Left lobe of liver (tissue), 2 donors: ENCODE data around the gene NEK6. TPM values are rescaled to one million over a fixed set of nuclear protein-coding genes. Genes with fewer than 3 reads are reported as not detected.
A peak's percentile ranks its signal among the peaks of the same experiment; 100 is the strongest.

Experiments used
- ATAC-seq: fragments of 200-7000 bp; cut with Tn5 transposase; one replicate; pipeline ENCODE4 v1.9.1; 2020; ENCODE audit warnings: mild to moderate bottlenecking, moderate library complexity
- DNase-seq: peaks from one replicate; pipeline ENCODE4 v3.0.0-alpha.2; 2020; ENCODE audit warnings: low spot score
- total RNA-seq: library from RNA; stranded (reverse); gene quantifications from one replicate; pipeline ENCODE4 v1.2.1, GENCODE V29; 2021
- donor health status: DM: no; HTN: no; CAD: no; lungs with moderate emphysema.
- donor health status: DM: no; HTN: yes; CAD: no.

The NEK6 gene
- total RNA-seq, 1 donor from 2014 or later, result 84.5 TPM

DNA sequence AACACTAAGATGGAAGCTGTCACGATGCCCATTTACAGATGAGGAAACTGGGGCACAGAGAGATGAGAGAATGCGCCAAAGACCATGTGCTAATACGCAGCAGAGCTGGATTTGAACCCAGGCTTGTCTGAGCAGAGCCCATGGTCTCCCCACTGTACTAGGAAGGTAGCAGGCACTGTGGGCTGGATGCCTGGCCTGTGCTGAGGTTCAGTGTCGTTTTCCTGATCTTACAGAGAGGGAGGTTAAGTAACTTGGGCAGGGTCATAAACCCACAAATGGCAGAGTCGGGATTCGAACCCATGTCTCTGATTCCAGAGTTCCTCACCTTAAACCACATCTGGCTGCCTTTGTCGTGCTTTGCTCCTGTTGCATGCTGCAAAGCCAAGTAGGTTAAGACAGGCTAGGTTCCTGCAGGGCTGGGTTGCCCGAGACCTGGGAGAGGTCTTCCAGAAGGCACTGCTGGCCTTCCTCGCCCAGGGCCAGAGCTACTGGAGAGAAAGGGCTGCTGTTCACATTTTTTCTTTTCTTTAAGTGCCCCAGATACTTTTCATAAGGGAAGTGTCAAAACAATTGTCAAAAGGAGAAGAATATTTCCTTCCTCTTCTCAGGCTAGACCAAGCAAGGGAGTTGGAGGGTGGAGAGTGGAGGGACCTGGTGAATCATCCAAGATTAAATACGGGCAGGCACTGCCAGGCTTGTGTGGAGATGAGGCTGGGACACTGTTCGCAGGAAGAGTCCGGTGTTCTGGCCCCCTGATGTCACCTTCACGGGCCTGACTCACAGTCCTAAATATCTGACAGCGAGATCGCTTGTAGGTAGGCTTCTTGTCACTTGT, 3.2 kb downstream of the NEK6 start:
- ATAC-seq (peak; percentile 8), DNase-seq (no peak)

- ATAC-seq, result no peak
- no peak for DNase-seq
These were observed 4.2 kb downstream of the NEK6 start for GRCh38 chr9:124261736-124262648.

DNA sequence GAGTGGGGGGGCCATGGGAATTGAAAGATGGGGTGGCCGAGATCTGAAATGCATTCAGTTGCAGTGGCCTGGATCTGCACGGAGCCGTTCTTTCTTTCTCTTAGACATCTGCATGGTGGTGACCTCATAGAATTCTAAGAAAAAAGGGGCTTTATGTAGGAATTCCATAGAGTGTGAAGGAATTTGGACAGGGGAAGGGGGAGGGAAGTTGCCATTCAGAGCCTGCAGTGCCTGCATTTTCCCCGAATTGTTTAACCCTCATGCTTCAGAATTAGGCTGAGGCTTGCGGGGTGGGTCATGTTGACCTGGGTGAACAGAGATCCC, 4.9 kb downstream of the NEK6 start:
- DNase-seq (no peak), ATAC-seq (no peak)

DNA sequence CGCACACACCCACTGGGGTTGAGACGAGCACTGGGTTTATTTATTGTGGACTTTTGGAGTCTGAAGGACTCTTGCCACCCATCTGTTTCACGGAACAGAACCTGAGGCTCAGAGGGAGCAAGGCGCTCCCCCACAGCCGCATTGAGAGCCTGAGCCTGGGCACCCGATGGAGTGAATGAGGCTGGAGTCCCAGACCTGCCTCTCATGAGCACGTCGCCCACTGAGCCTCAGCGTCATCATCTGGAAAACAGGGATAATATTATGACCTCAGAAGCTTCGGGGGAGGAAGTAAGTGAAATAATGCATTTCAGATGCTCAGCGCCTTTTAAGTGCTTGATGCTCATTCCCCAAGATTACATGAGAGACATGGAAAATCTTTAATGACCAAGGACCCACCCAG, 5.5 kb downstream of the NEK6 start:
- ATAC-seq (no peak), DNase-seq (no peak)

DNA sequence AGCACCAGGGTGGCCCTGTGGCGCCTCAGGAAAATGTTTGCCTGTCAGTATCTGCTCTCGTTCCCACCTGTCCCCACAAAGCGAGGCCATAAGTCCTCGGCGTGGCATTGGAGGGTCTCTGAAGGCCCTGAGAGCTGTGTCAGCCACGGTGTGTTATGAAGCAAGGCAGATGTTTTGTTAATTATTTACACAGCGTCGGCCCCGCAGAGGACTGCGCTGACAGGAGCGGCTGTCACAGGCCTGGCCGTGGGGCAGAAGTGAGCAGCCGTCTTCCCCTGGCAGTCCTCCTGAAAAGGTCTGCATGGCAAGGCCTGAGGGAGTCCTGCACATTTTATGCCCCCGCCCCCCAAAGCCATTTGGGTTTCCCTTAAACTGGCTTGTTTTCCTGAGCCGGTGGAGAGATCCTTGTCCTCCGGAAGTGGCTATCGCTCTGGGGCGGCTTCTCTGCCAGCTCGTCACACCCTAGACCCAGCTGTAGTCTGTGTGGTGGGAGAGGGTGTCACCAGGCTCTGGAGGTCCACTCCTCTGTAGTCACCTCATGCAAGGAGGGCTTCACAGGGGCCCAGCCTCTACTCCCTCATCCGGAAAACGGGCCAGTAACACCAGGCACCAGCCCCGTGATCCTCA, 6.2 kb downstream of the NEK6 start:
- DNase-seq (peak; percentile 70), ATAC-seq (peak; percentile 67)

DNA sequence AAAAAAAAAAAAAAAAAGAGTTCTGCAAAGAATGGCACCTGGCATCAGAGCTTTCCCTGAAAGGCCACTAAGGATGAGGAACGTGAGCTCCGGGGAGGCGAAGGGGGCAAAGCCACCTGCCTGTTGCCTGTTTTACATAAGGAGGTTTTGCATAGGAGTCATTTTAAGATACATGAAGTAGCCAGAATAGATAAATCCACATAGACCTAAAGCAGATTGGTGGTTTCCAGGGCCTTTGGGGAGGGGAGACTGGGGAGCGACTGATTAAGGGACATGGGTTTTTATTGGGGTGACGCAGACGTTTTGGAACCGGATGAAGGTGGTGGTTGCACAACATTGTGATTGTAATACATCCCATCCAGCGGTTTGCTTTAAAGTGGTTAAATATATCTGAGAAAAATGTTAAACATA, 7.1 kb downstream of the NEK6 start:
- ATAC-seq (no peak), DNase-seq (no peak)

- DNase-seq (no peak), ATAC-seq (no peak)
These were observed 7.8 kb downstream of the NEK6 start for GRCh38 chr9:124265551-124265950.

- DNase-seq (no peak), ATAC-seq (no peak)
These were observed 8.5 kb downstream of the NEK6 start for GRCh38 chr9:124266139-124266825.

GRCh38 chr9:124266826-124267201, 9.1 kb downstream of the NEK6 start:
- DNase-seq, result no peak
- ATAC-seq, result no peak

GRCh38 chr9:124267271-124267807, 9.6 kb downstream of the NEK6 start:
- ATAC-seq (peak; percentile 54), DNase-seq (peak; percentile 80)

DNA sequence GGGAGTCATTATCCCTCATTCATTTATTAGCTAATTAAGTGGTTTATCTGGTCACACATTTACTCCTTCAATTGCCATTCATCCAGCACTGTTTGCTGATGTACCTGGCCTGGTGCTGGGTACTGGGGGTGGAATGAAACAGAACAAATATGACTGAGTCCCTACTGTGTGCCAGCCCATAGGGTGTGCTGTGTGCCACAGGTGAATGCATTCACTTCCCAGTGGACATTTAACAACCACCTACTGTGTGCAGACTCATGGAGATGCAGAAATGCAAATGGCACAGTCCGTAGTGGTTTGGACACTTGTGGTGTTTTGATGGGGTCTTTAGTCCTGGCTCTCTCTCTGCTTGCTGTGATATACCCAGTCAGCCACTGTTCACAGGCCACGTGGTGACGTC, 10.5 kb downstream of the NEK6 start:
- no peak for ATAC-seq
- DNase-seq, result no peak

DNA sequence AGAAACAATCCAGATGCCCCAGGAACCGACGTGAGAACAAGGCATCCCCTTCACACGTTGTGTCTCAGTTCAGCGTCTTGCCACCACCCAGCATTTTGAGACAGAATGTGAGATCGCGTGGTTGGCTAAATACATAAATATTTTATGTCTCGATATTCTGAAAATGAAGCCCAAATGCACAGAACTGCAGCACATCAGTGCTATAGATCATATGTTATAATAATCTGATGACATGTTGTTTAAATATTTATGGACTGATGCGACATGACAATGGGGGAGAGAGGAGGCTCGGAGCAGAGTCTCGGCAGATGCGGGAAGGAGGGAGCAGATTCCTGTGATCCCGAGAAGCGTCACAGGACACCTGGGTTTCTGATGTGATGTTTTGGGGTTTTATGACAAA, 10.9 kb downstream of the NEK6 start:
- ATAC-seq (no peak), DNase-seq (no peak)

DNA sequence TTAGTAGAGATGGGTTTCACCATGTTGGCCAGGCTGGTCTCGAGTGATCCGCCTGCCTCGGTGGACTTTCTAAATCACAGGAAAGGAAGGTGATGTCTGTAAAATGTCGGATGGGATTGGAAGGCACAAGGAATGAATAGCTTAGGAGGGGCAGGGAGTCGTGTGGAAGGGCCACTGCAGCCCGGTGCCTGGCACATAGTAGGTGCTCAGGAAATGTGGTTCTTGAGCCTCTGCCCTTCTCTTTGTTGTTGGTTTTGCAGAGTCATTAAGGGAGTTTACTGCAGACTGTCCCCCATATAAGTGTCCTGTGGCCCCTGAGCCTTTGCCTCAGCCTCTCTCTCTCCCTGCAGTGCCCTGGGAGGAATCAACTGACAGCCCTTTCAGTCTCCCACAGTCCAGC, 11.8 kb downstream of the NEK6 start:
- ATAC-seq, result no peak
- no peak for DNase-seq

DNA sequence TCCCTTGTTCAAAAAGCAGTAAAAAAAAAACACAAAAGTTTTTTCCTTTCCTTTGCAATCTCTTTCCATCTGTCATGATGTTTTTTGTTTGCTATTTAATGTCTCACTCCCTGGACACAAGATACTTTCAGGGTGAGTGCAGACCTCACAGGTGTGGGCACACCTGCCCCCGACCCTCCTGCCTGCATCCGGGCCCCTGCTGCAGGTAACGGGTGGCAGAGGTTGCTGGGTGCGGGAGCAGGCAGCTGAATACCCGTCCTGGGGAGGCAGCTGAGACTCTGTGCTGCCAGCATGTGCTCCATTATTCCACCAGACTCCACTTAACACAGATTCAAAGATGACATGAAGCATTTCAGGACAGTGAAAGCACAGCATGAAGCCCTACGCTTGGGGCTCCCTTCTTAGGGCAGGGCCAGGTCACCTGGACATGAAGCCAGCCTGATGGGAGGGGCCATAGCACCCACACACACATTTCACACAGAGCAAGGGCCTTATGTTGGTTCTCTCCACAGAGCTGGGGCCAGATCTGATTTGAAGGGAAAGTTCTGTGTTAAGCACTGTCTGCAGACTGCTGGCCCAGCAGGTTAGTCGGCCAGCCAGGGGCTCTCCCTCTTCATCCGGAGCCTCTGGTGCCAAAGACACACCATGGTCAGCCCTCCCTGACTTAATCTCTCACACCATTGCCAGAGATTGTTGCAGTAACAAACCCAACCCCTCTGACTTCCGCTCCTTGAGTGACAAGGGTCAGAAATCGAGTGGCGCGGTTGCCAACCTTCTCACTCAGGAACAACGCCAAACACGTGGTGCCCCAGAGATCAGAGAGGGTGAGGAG, 13.0 kb downstream of the NEK6 start:
- peak; percentile 94 for DNase-seq
- peak; percentile 79 for ATAC-seq

DNA sequence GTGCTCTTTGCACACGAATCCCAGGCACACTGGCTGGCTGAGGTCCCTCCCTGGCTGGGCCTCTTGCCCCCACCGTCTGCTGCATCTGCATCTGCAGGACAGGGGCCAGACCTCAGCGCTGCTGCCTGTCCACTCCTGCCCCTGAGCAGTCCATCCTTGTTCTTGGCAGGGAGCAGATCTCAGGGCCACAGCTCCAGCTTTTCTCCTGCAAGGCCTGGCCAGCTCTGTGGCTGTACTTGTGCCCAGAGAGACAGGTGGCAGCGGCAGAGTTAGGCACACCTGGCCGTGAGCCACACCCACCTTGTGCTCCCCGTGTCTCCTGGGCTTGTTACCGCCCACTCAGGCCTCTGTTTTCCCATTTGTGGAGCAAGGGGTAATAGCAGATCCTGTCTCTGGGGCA, 13.9 kb downstream of the NEK6 start:
- ATAC-seq (peak; percentile 28), DNase-seq (no peak)

- DNase-seq (no peak), ATAC-seq (no peak)
These were observed 14.4 kb downstream of the NEK6 start for GRCh38 chr9:124272118-124272517.

DNA sequence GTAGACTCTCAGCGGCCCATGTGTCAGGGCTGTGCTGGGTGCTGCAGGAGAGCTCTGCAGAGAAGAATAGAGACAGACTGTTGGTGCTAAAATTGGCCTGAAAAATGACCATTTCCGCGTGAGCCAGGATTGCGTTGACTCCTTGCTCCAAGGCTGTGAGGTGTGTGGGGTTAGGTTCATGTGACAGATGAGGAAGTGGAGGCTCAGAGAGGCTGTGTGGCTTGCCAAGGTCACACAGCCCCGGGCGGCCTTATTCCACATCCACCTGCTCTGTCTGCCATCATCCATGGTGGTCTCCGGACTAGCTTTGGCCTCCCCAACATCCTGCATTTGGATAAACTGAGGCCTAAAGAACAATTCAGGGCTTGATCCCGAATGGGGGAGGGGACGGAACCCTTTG, 15.2 kb downstream of the NEK6 start:
- ATAC-seq (no peak), DNase-seq (no peak)

DNA sequence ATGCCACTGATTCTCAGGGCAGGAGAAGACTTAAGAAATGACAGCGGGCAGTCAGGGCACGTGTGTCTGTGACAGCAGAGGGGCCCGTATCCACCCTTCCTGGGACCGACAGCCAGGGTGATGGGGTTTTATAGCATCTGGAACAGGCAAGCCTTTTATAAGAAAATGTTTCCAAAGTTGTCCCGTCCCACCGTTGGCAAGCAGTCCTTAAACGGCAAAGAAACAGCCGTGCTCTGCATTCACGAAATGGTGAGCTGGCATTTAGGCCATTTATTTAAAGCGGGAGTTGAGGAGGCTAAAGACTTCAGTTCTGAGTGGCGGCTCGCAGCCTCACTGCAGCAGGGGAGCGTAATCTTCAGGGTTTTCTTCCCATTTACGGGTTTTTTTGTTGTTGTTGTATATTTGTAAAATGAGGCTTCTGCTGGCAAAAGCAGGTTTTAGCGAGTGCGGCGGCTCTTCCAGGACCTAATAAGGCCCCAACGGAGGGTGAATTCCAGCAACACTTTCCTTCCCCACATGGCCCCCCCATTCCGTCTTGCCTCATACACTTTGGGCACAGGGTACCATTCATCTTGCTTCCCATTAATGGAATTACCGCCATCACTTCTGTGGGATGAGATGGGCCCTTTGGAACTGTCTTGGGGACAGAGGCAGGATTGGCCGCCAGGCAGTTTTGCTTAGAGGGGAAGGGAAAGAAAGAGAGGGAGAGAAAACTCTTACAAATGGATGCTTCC, 15.8 kb downstream of the NEK6 start:
- ATAC-seq (no peak), DNase-seq (no peak)

DNA sequence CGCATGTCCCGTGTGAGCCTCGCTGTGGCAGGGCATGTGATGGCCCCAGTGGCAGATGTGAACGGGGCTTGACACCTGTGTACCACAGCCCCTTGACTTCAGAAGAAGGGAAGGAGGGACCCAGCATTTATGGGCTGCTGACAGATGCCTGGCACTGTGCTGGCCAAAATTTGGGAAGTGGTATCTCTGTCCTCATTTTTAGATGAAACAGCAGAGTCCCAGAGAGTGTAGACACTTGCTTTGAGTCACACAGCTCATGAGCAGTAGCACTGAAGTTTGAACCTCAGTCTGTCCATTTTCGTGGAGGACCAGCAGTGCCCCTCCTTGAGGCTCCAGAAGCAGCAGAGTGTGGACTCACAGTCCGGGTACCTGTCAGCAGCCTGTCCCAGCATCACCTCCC, 16.5 kb downstream of the NEK6 start:
- DNase-seq, result no peak

More for the DNA sequence above, 16.5 kb downstream of the NEK6 start:
- ATAC-seq, result no peak
